WTC11 (cell line): ENCODE measurements around the gene PAX9. TPM values are rescaled to one million over a fixed set of nuclear protein-coding genes. Genes with fewer than 3 reads are reported as not detected.

Experiments
- ATAC-seq: fragments of 200-7000 bp; cut with Tn5 transposase; 2 replicates; pipeline ENCODE4 v1.10.0; 2021; ENCODE audit warnings: mild to moderate bottlenecking, moderate library complexity
- CTCF ChIA-PET: fragments of 300-600 bp; sonication (Branson Sonifier 250); formaldehyde crosslinking; loops from one replicate; lab custom pipeline; 2021; ENCODE audit warnings: antibody characterized with exemption; lab: Charles Lee
- POLR2A ChIA-PET: fragments of 350-600 bp; sonication (Branson Sonifier 250); formaldehyde crosslinking; loops from one replicate; lab custom pipeline; 2021; ENCODE audit warnings: antibody characterized with exemption; lab: Charles Lee
- DNase-seq: peaks from one replicate; pipeline ENCODE4 v3.0.0; 2021; ENCODE audit warnings: low spot score
- H3K27ac Mint-ChIP-seq: 2 replicates; pipeline ENCODE4 v1.8.0; 2021; ENCODE audit warnings: mixed read lengths
- H3K27me3 Mint-ChIP-seq: 2 replicates; pipeline ENCODE4 v1.8.0; 2021; ENCODE audit warnings: low read depth, mild to moderate bottlenecking, moderate library complexity, mixed read lengths
- H3K36me3 Mint-ChIP-seq: 2 replicates; pipeline ENCODE4 v1.8.0; 2021; ENCODE audit warnings: mixed read lengths
- H3K4me1 Mint-ChIP-seq: 2 replicates; pipeline ENCODE4 v1.8.0; 2022; ENCODE audit warnings: mixed read lengths
- H3K4me3 Mint-ChIP-seq: 2 replicates; pipeline ENCODE4 v1.8.0; 2021; ENCODE audit warnings: mild to moderate bottlenecking, moderate library complexity, mixed read lengths
- H3K9me3 Mint-ChIP-seq: 2 replicates; pipeline ENCODE4 v1.8.0; 2021; ENCODE audit warnings: mixed read lengths
- CREM ChIP-seq: sonication (generic); formaldehyde crosslinking; IDR thresholded peaks from 2 replicates; pipeline ENCODE4 v1.8.1; 2022; ENCODE audit warnings: mild to moderate bottlenecking, missing genetic modification reagents, moderate library complexity
- ETV6 ChIP-seq: sonication (generic); formaldehyde crosslinking; IDR thresholded peaks from 2 replicates; pipeline ENCODE4 v1.8.1; 2022; ENCODE audit warnings: mild to moderate bottlenecking, missing genetic modification reagents
- FOXP1 ChIP-seq: sonication (generic); formaldehyde crosslinking; IDR thresholded peaks from 2 replicates; pipeline ENCODE4 v1.8.0; 2022; ENCODE audit warnings: missing genetic modification reagents, mild to moderate bottlenecking, moderate library complexity, borderline replicate concordance
- GABPB1 ChIP-seq: sonication (generic); formaldehyde crosslinking; IDR thresholded peaks from 2 replicates; pipeline ENCODE4 v1.8.1; 2023; ENCODE audit warnings: mild to moderate bottlenecking, missing genetic modification reagents
- KAT7 ChIP-seq: sonication (generic); formaldehyde crosslinking; IDR thresholded peaks from 2 replicates; pipeline ENCODE4 v1.8.1; 2023; ENCODE audit warnings: missing genetic modification reagents, mild to moderate bottlenecking, borderline replicate concordance
- NR3C1 ChIP-seq: sonication (generic); formaldehyde crosslinking; conservative IDR thresholded peaks from 2 replicates; pipeline ENCODE4 v1.8.1; 2023; ENCODE audit warnings: low read depth, mild to moderate bottlenecking, missing genetic modification reagents
- RORB ChIP-seq: fragments of 250-450 bp; sonication (Bioruptor Pico); IDR thresholded peaks from 2 replicates; pipeline ENCODE4 v1.9.0; 2021; ENCODE audit warnings: mild to moderate bottlenecking
- total RNA-seq: library from RNA; stranded (reverse); gene quantifications from 3 replicates; pipeline ENCODE4 v1.2.3, GENCODE V29; 2021
- TF ChIP-seq, protein P1 (sequence below): sonication (generic); formaldehyde crosslinking; IDR thresholded peaks from 2 replicates; pipeline ENCODE4 v1.8.1; 2022; ENCODE audit warnings: low read depth, mild to moderate bottlenecking, moderate library complexity, missing genetic modification reagents, borderline replicate concordance
- TF ChIP-seq, protein P2 (sequence below): sonication (generic); formaldehyde crosslinking; IDR thresholded peaks from 2 replicates; pipeline ENCODE4 v1.8.1; 2022; ENCODE audit warnings: missing genetic modification reagents, borderline replicate concordance
- TF ChIP-seq, protein P3 (sequence below): fragments of 250-450 bp; sonication (Bioruptor Pico); IDR thresholded peaks from 2 replicates; pipeline ENCODE4 v1.8.0; 2021; ENCODE audit warnings: mild to moderate bottlenecking
- TF ChIP-seq, protein P4 (sequence below): sonication (generic); formaldehyde crosslinking; IDR thresholded peaks from 2 replicates; pipeline ENCODE4 v1.8.0; 2022; ENCODE audit warnings: mild to moderate bottlenecking, missing genetic modification reagents
- TF ChIP-seq, protein P5 (sequence below): fragments of 250-450 bp; sonication (Bioruptor Pico); IDR thresholded peaks from 2 replicates; pipeline ENCODE4 v1.9.0; 2021; ENCODE audit warnings: mild to moderate bottlenecking, borderline replicate concordance
- TF ChIP-seq, protein P6 (sequence below): sonication (generic); formaldehyde crosslinking; IDR thresholded peaks from 2 replicates; pipeline ENCODE4 v1.8.1; 2023; ENCODE audit warnings: mild to moderate bottlenecking, missing genetic modification reagents
- TF ChIP-seq, protein P7 (sequence below): sonication (generic); formaldehyde crosslinking; IDR thresholded peaks from 2 replicates; pipeline ENCODE4 v1.8.1; 2023; ENCODE audit warnings: mild to moderate bottlenecking, missing genetic modification reagents, moderate library complexity
- TF ChIP-seq, protein P8 (sequence below): fragments of 250-450 bp; sonication (Bioruptor Pico); IDR thresholded peaks from 2 replicates; pipeline ENCODE4 v1.9.0; 2021; ENCODE audit warnings: mild to moderate bottlenecking

PAX9 gene
- total RNA-seq, 1 experiment from 2014 or later, result not detected

DNA sequence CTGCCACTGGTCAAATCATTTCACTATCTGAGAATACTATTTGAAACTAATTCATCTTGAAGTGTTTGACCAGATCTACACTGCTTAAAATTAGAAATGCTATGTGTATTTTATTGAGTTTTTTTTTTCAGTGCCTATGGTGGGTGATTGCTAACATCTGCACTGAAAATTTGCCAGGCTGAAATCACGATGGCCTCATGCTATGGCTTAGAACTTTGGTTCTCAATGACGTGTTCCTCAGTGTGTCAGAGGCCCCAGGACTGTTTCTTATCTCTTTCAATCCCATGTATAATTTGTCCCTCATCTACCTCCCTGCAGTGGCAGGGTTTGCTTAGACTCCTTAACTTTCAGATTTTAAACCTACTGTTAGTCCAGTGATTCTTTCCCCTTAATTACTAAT, 43.0 kb upstream of the PAX9 start:
- POLR2A ChIA-PET, result no interaction called here
- H3K9me3 Mint-ChIP-seq, result peaks cover 23% of the 10 kb centered on the region
- H3K27me3 Mint-ChIP-seq, result peaks cover 10% of the 10 kb centered on the region; the same call in 1 of the 2 replicates
- H3K36me3 Mint-ChIP-seq, result no peaks in the 10 kb centered on the region
- H3K4me1 Mint-ChIP-seq, result no peaks in the 10 kb centered on the region
- TF ChIP-seq, protein P1, sequence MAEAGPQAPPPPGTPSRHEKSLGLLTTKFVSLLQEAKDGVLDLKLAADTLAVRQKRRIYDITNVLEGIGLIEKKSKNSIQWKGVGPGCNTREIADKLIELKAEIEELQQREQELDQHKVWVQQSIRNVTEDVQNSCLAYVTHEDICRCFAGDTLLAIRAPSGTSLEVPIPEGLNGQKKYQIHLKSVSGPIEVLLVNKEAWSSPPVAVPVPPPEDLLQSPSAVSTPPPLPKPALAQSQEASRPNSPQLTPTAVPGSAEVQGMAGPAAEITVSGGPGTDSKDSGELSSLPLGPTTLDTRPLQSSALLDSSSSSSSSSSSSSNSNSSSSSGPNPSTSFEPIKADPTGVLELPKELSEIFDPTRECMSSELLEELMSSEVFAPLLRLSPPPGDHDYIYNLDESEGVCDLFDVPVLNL (CRISPR knock-in tag), result no peak
- TF ChIP-seq, protein P2, sequence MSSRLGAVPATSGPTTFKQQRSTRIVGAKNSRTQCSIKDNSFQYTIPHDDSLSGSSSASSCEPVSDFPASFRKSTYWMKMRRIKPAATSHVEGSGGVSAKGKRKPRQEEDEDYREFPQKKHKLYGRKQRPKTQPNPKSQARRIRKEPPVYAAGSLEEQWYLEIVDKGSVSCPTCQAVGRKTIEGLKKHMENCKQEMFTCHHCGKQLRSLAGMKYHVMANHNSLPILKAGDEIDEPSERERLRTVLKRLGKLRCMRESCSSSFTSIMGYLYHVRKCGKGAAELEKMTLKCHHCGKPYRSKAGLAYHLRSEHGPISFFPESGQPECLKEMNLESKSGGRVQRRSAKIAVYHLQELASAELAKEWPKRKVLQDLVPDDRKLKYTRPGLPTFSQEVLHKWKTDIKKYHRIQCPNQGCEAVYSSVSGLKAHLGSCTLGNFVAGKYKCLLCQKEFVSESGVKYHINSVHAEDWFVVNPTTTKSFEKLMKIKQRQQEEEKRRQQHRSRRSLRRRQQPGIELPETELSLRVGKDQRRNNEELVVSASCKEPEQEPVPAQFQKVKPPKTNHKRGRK (CRISPR knock-in tag), result no peak
- TF ChIP-seq, protein P3, sequence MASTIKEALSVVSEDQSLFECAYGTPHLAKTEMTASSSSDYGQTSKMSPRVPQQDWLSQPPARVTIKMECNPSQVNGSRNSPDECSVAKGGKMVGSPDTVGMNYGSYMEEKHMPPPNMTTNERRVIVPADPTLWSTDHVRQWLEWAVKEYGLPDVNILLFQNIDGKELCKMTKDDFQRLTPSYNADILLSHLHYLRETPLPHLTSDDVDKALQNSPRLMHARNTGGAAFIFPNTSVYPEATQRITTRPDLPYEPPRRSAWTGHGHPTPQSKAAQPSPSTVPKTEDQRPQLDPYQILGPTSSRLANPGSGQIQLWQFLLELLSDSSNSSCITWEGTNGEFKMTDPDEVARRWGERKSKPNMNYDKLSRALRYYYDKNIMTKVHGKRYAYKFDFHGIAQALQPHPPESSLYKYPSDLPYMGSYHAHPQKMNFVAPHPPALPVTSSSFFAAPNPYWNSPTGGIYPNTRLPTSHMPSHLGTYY (CRISPR knock-in tag), result no peak
- TF ChIP-seq, protein P4, sequence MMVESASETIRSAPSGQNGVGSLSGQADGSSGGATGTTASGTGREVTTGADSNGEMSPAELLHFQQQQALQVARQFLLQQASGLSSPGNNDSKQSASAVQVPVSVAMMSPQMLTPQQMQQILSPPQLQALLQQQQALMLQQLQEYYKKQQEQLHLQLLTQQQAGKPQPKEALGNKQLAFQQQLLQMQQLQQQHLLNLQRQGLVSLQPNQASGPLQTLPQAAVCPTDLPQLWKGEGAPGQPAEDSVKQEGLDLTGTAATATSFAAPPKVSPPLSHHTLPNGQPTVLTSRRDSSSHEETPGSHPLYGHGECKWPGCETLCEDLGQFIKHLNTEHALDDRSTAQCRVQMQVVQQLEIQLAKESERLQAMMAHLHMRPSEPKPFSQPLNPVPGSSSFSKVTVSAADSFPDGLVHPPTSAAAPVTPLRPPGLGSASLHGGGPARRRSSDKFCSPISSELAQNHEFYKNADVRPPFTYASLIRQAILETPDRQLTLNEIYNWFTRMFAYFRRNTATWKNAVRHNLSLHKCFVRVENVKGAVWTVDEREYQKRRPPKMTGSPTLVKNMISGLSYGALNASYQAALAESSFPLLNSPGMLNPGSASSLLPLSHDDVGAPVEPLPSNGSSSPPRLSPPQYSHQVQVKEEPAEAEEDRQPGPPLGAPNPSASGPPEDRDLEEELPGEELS (CRISPR knock-in tag), result no peak
- TF ChIP-seq NR3C1 (CRISPR knock-in tag), result no peak
- TF ChIP-seq, protein P5, sequence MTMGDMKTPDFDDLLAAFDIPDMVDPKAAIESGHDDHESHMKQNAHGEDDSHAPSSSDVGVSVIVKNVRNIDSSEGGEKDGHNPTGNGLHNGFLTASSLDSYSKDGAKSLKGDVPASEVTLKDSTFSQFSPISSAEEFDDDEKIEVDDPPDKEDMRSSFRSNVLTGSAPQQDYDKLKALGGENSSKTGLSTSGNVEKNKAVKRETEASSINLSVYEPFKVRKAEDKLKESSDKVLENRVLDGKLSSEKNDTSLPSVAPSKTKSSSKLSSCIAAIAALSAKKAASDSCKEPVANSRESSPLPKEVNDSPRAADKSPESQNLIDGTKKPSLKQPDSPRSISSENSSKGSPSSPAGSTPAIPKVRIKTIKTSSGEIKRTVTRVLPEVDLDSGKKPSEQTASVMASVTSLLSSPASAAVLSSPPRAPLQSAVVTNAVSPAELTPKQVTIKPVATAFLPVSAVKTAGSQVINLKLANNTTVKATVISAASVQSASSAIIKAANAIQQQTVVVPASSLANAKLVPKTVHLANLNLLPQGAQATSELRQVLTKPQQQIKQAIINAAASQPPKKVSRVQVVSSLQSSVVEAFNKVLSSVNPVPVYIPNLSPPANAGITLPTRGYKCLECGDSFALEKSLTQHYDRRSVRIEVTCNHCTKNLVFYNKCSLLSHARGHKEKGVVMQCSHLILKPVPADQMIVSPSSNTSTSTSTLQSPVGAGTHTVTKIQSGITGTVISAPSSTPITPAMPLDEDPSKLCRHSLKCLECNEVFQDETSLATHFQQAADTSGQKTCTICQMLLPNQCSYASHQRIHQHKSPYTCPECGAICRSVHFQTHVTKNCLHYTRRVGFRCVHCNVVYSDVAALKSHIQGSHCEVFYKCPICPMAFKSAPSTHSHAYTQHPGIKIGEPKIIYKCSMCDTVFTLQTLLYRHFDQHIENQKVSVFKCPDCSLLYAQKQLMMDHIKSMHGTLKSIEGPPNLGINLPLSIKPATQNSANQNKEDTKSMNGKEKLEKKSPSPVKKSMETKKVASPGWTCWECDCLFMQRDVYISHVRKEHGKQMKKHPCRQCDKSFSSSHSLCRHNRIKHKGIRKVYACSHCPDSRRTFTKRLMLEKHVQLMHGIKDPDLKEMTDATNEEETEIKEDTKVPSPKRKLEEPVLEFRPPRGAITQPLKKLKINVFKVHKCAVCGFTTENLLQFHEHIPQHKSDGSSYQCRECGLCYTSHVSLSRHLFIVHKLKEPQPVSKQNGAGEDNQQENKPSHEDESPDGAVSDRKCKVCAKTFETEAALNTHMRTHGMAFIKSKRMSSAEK (CRISPR knock-in tag), result no peak
- CTCF ChIA-PET, result interaction anchor here (0.7 to 1.5 kb wide), 4 partner anchors 13 to 513 kb away, joined by 3 to 8 read pairs (median 4); no protein-coding TSS in a partner anchor
- ATAC-seq (no peak), DNase-seq (no peak)
- no peak overlapping the region for H3K27ac Mint-ChIP-seq
- no peak overlapping the region for H3K4me3 Mint-ChIP-seq

DNA sequence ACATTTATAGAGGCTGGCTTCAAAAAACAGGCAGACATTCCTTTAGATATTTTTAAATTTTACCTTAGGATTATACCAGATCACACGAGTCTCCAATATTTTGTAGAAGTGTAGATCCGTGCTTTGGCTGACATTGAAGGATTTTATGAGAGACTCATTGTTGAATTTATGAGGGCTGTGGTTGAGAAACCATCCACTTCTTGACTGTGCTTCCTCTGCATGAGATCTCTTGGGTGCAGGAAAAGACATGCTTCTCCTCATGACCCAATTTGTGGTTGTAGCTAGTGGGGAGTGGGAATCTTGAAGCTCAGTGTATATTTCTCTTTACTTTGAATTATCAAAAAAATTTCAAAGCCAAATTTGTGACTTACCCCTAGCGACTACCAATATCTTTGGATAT, 42.5 kb upstream of the PAX9 start:
- Mint-ChIP-seq H3K4me3 (no peak overlapping the region), H3K36me3 (no peaks in the 10 kb centered on the region), H3K27me3 (peaks cover 6% of the 10 kb centered on the region; the same call in 1 of the 2 replicates), H3K27ac (no peak overlapping the region), H3K9me3 (peaks cover 18% of the 10 kb centered on the region), H3K4me1 (no peaks in the 10 kb centered on the region)
- POLR2A ChIA-PET, result no interaction called here
- ATAC-seq, result no peak
- CTCF ChIA-PET, result interaction anchor here (1.2 kb wide), 1 partner anchor 66 kb away, joined by 3 read pairs; no protein-coding TSS in a partner anchor
- DNase-seq, result no peak
- TF ChIP-seq ETV6 (CRISPR knock-in tag) (no peak), RORB (CRISPR knock-in tag) (no peak), KAT7 (CRISPR knock-in tag) (no peak), FOXP1 (CRISPR knock-in tag) (no peak), GABPB1 (CRISPR knock-in tag) (no peak), CREM (no peak)
- TF ChIP-seq, protein P6, sequence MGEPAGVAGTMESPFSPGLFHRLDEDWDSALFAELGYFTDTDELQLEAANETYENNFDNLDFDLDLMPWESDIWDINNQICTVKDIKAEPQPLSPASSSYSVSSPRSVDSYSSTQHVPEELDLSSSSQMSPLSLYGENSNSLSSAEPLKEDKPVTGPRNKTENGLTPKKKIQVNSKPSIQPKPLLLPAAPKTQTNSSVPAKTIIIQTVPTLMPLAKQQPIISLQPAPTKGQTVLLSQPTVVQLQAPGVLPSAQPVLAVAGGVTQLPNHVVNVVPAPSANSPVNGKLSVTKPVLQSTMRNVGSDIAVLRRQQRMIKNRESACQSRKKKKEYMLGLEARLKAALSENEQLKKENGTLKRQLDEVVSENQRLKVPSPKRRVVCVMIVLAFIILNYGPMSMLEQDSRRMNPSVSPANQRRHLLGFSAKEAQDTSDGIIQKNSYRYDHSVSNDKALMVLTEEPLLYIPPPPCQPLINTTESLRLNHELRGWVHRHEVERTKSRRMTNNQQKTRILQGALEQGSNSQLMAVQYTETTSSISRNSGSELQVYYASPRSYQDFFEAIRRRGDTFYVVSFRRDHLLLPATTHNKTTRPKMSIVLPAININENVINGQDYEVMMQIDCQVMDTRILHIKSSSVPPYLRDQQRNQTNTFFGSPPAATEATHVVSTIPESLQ, result no peak
- TF ChIP-seq, protein P7, sequence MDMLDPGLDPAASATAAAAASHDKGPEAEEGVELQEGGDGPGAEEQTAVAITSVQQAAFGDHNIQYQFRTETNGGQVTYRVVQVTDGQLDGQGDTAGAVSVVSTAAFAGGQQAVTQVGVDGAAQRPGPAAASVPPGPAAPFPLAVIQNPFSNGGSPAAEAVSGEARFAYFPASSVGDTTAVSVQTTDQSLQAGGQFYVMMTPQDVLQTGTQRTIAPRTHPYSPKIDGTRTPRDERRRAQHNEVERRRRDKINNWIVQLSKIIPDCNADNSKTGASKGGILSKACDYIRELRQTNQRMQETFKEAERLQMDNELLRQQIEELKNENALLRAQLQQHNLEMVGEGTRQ (CRISPR knock-in tag), result no peak
- TF ChIP-seq, protein P8, sequence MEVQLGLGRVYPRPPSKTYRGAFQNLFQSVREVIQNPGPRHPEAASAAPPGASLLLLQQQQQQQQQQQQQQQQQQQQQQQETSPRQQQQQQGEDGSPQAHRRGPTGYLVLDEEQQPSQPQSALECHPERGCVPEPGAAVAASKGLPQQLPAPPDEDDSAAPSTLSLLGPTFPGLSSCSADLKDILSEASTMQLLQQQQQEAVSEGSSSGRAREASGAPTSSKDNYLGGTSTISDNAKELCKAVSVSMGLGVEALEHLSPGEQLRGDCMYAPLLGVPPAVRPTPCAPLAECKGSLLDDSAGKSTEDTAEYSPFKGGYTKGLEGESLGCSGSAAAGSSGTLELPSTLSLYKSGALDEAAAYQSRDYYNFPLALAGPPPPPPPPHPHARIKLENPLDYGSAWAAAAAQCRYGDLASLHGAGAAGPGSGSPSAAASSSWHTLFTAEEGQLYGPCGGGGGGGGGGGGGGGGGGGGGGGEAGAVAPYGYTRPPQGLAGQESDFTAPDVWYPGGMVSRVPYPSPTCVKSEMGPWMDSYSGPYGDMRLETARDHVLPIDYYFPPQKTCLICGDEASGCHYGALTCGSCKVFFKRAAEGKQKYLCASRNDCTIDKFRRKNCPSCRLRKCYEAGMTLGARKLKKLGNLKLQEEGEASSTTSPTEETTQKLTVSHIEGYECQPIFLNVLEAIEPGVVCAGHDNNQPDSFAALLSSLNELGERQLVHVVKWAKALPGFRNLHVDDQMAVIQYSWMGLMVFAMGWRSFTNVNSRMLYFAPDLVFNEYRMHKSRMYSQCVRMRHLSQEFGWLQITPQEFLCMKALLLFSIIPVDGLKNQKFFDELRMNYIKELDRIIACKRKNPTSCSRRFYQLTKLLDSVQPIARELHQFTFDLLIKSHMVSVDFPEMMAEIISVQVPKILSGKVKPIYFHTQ (CRISPR knock-in tag), result no peak
- TF ChIP-seq, protein P2 (CRISPR knock-in tag), result no peak
